GM13976 (cell line): ENCODE results near the gene PKHD1.

Experiments
- DNase-seq: peaks from one replicate; pipeline ENCODE4 v3.0.0; 2012; ENCODE audit warnings: low spot score
- in situ Hi-C: fragments of 300-500 bp; cut with MboI; formaldehyde crosslinking; loops from one replicate; pipeline ENCODE4 v1.12.0; 2022; ENCODE audit warnings: low sequenced_read_pairs, mixed read lengths, inconsistent platforms; ENCODE audit not compliant: unreplicated experiment
- TF ChIP-seq, protein P1 (sequence below): IDR thresholded peaks from 2 replicates; pipeline ENCODE4 v1.5.1; 2012; ENCODE audit warnings: borderline replicate concordance, mild to moderate bottlenecking; ENCODE audit not compliant: insufficient read depth; ENCODE audit errors: extremely low read depth, missing control alignments, control extremely low read depth

The PKHD1 gene

GRCh38 chr6:51598171-51598570 is 489.2 kb downstream of the PKHD1 start:
- TF ChIP-seq, protein P1, sequence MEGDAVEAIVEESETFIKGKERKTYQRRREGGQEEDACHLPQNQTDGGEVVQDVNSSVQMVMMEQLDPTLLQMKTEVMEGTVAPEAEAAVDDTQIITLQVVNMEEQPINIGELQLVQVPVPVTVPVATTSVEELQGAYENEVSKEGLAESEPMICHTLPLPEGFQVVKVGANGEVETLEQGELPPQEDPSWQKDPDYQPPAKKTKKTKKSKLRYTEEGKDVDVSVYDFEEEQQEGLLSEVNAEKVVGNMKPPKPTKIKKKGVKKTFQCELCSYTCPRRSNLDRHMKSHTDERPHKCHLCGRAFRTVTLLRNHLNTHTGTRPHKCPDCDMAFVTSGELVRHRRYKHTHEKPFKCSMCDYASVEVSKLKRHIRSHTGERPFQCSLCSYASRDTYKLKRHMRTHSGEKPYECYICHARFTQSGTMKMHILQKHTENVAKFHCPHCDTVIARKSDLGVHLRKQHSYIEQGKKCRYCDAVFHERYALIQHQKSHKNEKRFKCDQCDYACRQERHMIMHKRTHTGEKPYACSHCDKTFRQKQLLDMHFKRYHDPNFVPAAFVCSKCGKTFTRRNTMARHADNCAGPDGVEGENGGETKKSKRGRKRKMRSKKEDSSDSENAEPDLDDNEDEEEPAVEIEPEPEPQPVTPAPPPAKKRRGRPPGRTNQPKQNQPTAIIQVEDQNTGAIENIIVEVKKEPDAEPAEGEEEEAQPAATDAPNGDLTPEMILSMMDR, result no peak
- DNase-seq, result no peak
- in situ Hi-C loops, result no loop called here

DNA sequence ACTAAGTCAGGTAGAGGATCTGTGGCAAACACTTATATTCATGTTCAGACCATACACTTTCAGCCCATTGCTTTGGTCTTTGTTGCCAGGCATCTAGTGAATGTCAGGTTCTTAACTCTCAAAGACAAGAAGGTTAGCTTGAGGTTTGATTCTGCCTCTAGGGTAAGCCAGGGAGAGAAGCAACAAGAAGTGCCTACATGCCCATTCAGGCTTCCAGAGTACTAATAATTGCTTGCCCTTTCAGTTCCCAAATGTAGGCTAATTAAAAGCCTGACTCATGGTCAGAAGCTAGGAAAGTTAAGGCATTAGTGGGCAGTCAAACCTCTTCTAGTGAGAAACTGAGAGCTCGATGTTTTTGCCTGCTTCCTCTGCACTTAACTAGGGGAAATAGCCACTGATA is 492.4 kb downstream of the PKHD1 start:
- in situ Hi-C loops, result no loop called here
- TF ChIP-seq, protein P1, result no peak
- no peak for DNase-seq

DNA sequence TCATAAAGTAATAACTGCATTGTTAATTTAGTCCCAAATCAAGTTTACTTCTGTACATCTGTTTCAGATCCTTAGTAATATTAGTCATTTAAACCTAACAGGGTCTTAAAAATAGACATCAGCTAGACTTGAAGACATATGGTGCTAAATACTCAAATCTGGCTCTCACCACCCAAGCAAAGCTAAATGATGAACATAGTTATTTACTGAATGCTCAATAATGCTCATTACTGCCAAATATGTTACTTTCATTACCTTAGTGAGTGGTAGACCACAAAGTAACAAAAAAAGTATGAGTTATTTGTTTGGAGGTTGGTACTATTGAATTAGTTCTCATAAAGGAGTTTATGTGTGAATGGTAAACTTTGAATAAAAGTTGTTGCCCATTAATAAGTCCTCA is 502.1 kb downstream of the PKHD1 start:
- TF ChIP-seq, protein P1, result no peak
- no peak for DNase-seq
- in situ Hi-C loops, result no loop called here

DNA sequence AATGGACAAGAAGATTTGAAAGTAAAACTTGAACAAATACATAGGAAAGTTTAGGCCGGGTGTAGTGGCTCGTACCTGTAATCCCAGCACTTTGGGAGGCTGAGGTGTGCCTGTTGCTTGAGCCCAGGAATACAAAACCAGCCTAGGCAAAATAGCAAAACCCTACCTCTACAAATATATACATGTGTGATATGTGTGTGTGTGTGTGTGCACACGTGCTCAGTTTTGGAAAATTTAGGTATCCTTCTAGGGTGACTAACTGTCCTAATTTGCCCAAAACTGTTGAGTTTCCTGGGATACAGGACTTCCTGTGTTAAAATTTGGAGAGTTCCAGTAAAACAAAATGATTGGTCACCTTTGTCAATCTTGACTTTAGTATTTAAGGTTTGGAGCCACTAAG is 503.2 kb downstream of the PKHD1 start:
- TF ChIP-seq, protein P1, result no peak
- no peak for DNase-seq
- in situ Hi-C loops, result no loop called here

GRCh38 chr6:51578994-51579393 is 508.4 kb downstream of the PKHD1 start:
- TF ChIP-seq, protein P1, result no peak
- in situ Hi-C loops, result no loop called here
- DNase-seq, result no peak

DNA sequence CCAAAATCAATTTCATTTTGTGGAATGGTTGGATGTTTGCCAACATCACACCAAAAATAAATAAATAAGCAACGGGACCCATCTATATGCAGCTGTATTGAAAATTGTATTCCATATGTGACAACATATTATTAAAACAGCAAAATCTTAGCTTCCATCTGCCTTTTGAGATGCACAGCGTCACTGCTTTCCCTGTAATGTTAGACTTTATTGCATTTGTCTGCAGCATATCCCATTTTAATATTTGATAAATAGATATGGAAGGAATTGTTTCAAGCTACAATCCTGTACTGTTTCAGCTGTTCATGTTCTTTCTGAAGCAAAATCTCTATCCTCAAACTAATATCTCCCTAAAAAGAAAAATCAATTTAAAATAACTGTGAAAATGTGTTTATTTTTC is 509.1 kb downstream of the PKHD1 start:
- DNase-seq, result no peak
- in situ Hi-C loops, result no loop called here
- TF ChIP-seq, protein P1, result no peak

DNA sequence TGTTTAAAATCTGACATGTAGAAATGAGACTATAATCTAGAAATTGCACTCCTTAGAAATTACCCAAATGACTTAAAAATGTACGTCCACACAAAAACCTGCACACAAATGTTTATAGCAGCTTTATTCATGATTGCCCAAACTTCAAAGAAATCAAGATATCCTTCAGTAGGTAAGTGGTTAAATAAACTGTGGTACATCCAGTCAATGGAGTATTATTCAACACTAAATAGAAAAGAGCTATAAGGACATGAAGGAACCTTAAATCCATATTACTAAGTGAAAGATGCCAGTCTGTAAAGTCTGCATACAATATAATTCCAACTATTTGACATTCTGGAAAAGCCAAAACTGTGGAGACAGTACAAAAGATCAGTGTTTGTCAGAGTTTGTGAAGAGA is 513.4 kb downstream of the PKHD1 start:
- TF ChIP-seq, protein P1, result no peak
- in situ Hi-C loops, result no loop called here
- DNase-seq, result no peak
